ENCODE results near the gene SCOC. TPM values are rescaled to one million over a fixed set of nuclear protein-coding genes. Genes with fewer than 3 reads are reported as not detected.

Gene SCOC
- total RNA-seq = 13.6 TPM

DNA sequence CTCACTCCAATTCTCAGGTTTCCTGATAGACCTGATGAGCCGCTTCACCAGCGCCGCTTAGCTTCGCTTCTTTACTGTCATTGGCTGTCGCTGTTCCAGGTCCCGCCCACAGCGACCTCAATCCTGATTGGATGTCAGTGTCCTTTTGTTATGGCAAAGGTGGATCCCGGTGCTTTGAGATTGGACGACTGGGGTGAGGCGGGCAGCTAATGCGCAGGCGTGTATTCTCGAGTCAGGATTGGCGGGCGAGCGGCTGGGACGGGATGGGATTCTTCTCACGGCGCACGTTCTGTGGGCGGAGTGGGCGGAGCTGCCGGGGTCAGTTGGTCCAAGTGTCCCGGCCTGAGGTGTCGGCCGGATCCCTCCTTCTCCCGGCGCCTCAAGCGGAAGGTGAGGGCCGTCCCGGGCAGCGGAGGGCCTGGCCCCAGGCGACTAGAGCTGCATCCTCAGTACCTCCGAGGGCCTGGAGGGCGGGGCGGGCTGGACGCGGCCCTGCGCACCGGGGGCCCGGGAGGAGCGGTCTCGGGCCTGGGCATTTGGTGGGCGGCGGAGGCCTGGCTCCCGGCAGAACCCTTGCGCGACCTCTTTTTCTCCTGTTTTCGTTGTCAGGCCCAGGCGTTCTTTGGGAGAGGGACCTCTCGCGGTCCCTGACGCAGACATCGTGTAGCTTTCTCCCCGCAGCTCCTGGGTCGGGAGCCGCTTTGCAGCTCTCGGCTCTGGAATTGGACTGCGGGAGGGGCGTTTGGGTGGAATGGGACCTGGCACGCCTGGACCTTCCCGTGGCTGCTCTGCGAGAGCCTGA lies at the start of gene SCOC:
TSS of gene SCOC (plus strand) at position 319 of the 802 bp plus-strand sequence. CDS start 5,525 bp downstream, outside the sequence.
- Histone ChIP-seq H3K9ac (ENCODE audit: low read depth in 1 of 3, low read length in 3 of 3) (peak within 1 kb of the TSS; percentile 85 to 93 (median 88)), H3K4me3 (ENCODE audit: low read length in 3 of 3) (peak within 1 kb of the TSS; percentile 90), H3K4me1 (ENCODE audit: control insufficient read depth in 3 of 3, insufficient read depth in 3 of 3, low read length in 3 of 3) (peaks cover 12 to 21% (median 13%) of the 10 kb centered on the region in 3 donors), H3K9me3 (ENCODE audit: control insufficient read depth in 3 of 3, low read length in 3 of 3) (no peaks in the 10 kb centered on the region), H3K36me3 (ENCODE audit: control insufficient read depth in 3 of 3, insufficient read depth in 3 of 3, low read length in 3 of 3) (no peaks in the 10 kb centered on the region), H3K27ac (ENCODE audit: low read depth, low read length) (peak within 1 kb of the TSS; percentile 88), H3K27me3 (ENCODE audit: control insufficient read depth in 3 of 3, insufficient read depth in 3 of 3, low read length in 3 of 3) (no peaks in the 10 kb centered on the region)

DNA sequence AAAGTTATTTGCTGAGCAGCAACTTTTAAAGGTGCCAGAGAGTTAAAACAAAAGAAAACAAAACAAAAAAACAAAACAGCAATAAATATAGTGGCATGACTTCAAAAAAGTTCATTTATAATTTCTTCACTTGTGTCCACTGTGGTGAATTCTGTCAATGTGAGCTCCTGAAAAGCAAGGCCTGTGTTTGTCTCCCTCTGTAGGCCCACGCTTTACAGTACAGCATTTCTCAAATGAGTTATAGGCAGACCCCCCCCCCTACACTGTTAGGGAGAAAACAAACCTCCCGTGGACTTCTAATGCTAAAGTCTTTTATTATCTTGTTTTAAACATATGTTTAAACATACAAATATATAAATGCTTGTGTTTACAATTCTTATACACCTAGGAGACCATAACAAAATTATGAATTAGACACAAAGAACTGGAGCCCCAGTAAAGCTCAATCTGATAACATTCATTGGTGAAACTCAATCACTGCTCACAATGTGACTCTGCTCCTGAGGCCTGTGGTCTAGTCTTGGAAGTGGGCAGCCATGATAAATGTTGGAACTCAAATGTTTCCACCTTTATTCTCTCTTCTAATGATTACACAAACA lies 47.0 kb upstream of the SCOC start:
- no peaks in the 10 kb centered on the region for H3K4me1 ChIP-seq (ENCODE audit: control insufficient read depth in 3 of 3, insufficient read depth in 3 of 3, low read length in 3 of 3)

GRCh38 chr4:140330311-140330900 lies 43.0 kb upstream of the SCOC start:
- Histone ChIP-seq H3K36me3 (ENCODE audit: control insufficient read depth in 3 of 3, insufficient read depth in 3 of 3, low read length in 3 of 3) (no peaks in the 10 kb centered on the region), H3K9ac (ENCODE audit: low read depth in 1 of 3, low read length in 3 of 3) (no peak overlapping the region), H3K27me3 (ENCODE audit: control insufficient read depth in 3 of 3, insufficient read depth in 3 of 3, low read length in 3 of 3) (no peaks in the 10 kb centered on the region), H3K9me3 (ENCODE audit: control insufficient read depth in 3 of 3, low read length in 3 of 3) (no peaks in the 10 kb centered on the region), H3K4me3 (ENCODE audit: low read length in 3 of 3) (no peak overlapping the region), H3K27ac (ENCODE audit: low read depth, low read length) (no peak overlapping the region), H3K4me1 (ENCODE audit: control insufficient read depth in 3 of 3, insufficient read depth in 3 of 3, low read length in 3 of 3) (no peaks in the 10 kb centered on the region)

More for the DNA sequence above, 47.0 kb upstream of the SCOC start:
- no peaks in the 10 kb centered on the region for H3K36me3 ChIP-seq (ENCODE audit: control insufficient read depth in 3 of 3, insufficient read depth in 3 of 3, low read length in 3 of 3)
- H3K9ac ChIP-seq (ENCODE audit: low read depth in 1 of 3, low read length in 3 of 3) = no peak overlapping the region
- H3K9me3 ChIP-seq (ENCODE audit: control insufficient read depth in 3 of 3, low read length in 3 of 3) = no peaks in the 10 kb centered on the region
- no peak overlapping the region for H3K4me3 ChIP-seq (ENCODE audit: low read length in 3 of 3)
- no peak overlapping the region for H3K27ac ChIP-seq (ENCODE audit: low read depth, low read length)
- no peaks in the 10 kb centered on the region for H3K27me3 ChIP-seq (ENCODE audit: control insufficient read depth in 3 of 3, insufficient read depth in 3 of 3, low read length in 3 of 3)

- H3K4me1 ChIP-seq (ENCODE audit: control insufficient read depth in 3 of 3, insufficient read depth in 3 of 3, low read length in 3 of 3) = no peaks in the 10 kb centered on the region
- H3K9me3 ChIP-seq (ENCODE audit: control insufficient read depth in 3 of 3, low read length in 3 of 3) = no peaks in the 10 kb centered on the region
- H3K4me3 ChIP-seq (ENCODE audit: low read length in 3 of 3) = no peak overlapping the region
- no peaks in the 10 kb centered on the region for H3K36me3 ChIP-seq (ENCODE audit: control insufficient read depth in 3 of 3, insufficient read depth in 3 of 3, low read length in 3 of 3)
- H3K27me3 ChIP-seq (ENCODE audit: control insufficient read depth in 3 of 3, insufficient read depth in 3 of 3, low read length in 3 of 3) = no peaks in the 10 kb centered on the region
- no peak overlapping the region for H3K27ac ChIP-seq (ENCODE audit: low read depth, low read length)
- no peak overlapping the region for H3K9ac ChIP-seq (ENCODE audit: low read depth in 1 of 3, low read length in 3 of 3)
Observed at GRCh38 chr4:140331245-140331644, 42.2 kb upstream of the SCOC start.

DNA sequence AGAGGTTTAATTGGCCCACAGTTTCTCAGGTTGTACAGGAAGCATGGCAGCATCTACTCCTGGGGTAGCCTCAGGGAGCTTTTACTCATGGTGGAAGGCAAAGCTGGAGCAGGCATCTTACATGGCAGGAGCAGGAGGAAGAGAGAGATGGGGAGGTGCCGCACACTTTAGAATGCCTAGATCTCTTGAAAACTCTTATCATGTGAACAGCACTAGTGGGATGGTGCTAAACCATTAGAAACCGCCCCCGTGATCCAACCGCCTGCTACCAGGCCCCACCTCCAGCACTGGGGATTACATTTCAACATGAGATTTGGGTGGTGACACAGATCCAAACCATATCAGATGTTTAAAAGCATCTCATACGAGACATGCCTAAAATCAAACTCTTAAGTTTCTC lies 41.6 kb upstream of the SCOC start:
- no peaks in the 10 kb centered on the region for H3K27me3 ChIP-seq (ENCODE audit: control insufficient read depth in 3 of 3, insufficient read depth in 3 of 3, low read length in 3 of 3)
- H3K36me3 ChIP-seq (ENCODE audit: control insufficient read depth in 3 of 3, insufficient read depth in 3 of 3, low read length in 3 of 3) = no peaks in the 10 kb centered on the region
- no peak overlapping the region for H3K4me3 ChIP-seq (ENCODE audit: low read length in 3 of 3)
- H3K9ac ChIP-seq (ENCODE audit: low read depth in 1 of 3, low read length in 3 of 3) = no peak overlapping the region
- H3K27ac ChIP-seq (ENCODE audit: low read depth, low read length) = no peak overlapping the region
- no peaks in the 10 kb centered on the region for H3K4me1 ChIP-seq (ENCODE audit: control insufficient read depth in 3 of 3, insufficient read depth in 3 of 3, low read length in 3 of 3)
- H3K9me3 ChIP-seq (ENCODE audit: control insufficient read depth in 3 of 3, low read length in 3 of 3) = no peaks in the 10 kb centered on the region

- Histone ChIP-seq H3K9ac (ENCODE audit: low read depth in 1 of 3, low read length in 3 of 3) (no peak overlapping the region), H3K4me3 (ENCODE audit: low read length in 3 of 3) (no peak overlapping the region), H3K9me3 (ENCODE audit: control insufficient read depth in 3 of 3, low read length in 3 of 3) (no peaks in the 10 kb centered on the region), H3K27ac (ENCODE audit: low read depth, low read length) (no peak overlapping the region), H3K27me3 (ENCODE audit: control insufficient read depth in 3 of 3, insufficient read depth in 3 of 3, low read length in 3 of 3) (no peaks in the 10 kb centered on the region), H3K4me1 (ENCODE audit: control insufficient read depth in 3 of 3, insufficient read depth in 3 of 3, low read length in 3 of 3) (no peaks in the 10 kb centered on the region), H3K36me3 (ENCODE audit: control insufficient read depth in 3 of 3, insufficient read depth in 3 of 3, low read length in 3 of 3) (no peaks in the 10 kb centered on the region)
Observed at GRCh38 chr4:140332734-140333133, 40.7 kb upstream of the SCOC start.

- Histone ChIP-seq H3K9me3 (ENCODE audit: control insufficient read depth in 3 of 3, low read length in 3 of 3) (no peaks in the 10 kb centered on the region), H3K4me3 (ENCODE audit: low read length in 3 of 3) (no peak overlapping the region), H3K27me3 (ENCODE audit: control insufficient read depth in 3 of 3, insufficient read depth in 3 of 3, low read length in 3 of 3) (no peaks in the 10 kb centered on the region), H3K9ac (ENCODE audit: low read depth in 1 of 3, low read length in 3 of 3) (no peak overlapping the region), H3K36me3 (ENCODE audit: control insufficient read depth in 3 of 3, insufficient read depth in 3 of 3, low read length in 3 of 3) (no peaks in the 10 kb centered on the region), H3K27ac (ENCODE audit: low read depth, low read length) (no peak overlapping the region), H3K4me1 (ENCODE audit: control insufficient read depth in 3 of 3, insufficient read depth in 3 of 3, low read length in 3 of 3) (no peaks in the 10 kb centered on the region)
Observed at GRCh38 chr4:140333523-140333922, 39.9 kb upstream of the SCOC start.

GRCh38 chr4:140335076-140335475 lies 38.4 kb upstream of the SCOC start:
- no peaks in the 10 kb centered on the region for H3K36me3 ChIP-seq (ENCODE audit: control insufficient read depth in 3 of 3, insufficient read depth in 3 of 3, low read length in 3 of 3)
- H3K4me1 ChIP-seq (ENCODE audit: control insufficient read depth in 3 of 3, insufficient read depth in 3 of 3, low read length in 3 of 3) = no peaks in the 10 kb centered on the region
- H3K27me3 ChIP-seq (ENCODE audit: control insufficient read depth in 3 of 3, insufficient read depth in 3 of 3, low read length in 3 of 3) = no peaks in the 10 kb centered on the region
- no peak overlapping the region for H3K4me3 ChIP-seq (ENCODE audit: low read length in 3 of 3)
- H3K9me3 ChIP-seq (ENCODE audit: control insufficient read depth in 3 of 3, low read length in 3 of 3) = no peaks in the 10 kb centered on the region
- H3K9ac ChIP-seq (ENCODE audit: low read depth in 1 of 3, low read length in 3 of 3) = no peak overlapping the region
- H3K27ac ChIP-seq (ENCODE audit: low read depth, low read length) = no peak overlapping the region

DNA sequence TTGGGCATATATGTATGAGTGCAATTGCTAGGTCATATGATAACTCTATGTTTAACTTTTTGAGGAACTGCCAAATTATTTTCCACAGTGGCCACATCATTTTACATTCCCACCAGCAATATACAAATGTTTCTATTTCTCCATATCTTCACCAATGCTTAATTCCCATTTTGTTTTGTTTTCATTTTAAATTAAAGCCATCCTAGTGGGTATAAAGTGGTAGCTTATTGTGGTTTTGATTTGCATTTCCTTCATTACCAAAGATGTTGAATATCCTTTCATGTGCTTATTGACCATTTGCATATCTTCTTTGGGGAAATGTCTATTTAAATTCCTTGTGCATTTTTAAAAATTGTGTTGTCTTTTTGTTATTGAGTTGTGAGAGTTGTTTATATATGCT lies 36.7 kb upstream of the SCOC start:
- no peak overlapping the region for H3K9ac ChIP-seq (ENCODE audit: low read depth in 1 of 3, low read length in 3 of 3)
- no peaks in the 10 kb centered on the region for H3K36me3 ChIP-seq (ENCODE audit: control insufficient read depth in 3 of 3, insufficient read depth in 3 of 3, low read length in 3 of 3)
- H3K4me3 ChIP-seq (ENCODE audit: low read length in 3 of 3) = no peak overlapping the region
- H3K4me1 ChIP-seq (ENCODE audit: control insufficient read depth in 3 of 3, insufficient read depth in 3 of 3, low read length in 3 of 3) = no peaks in the 10 kb centered on the region
- no peaks in the 10 kb centered on the region for H3K27me3 ChIP-seq (ENCODE audit: control insufficient read depth in 3 of 3, insufficient read depth in 3 of 3, low read length in 3 of 3)
- H3K9me3 ChIP-seq (ENCODE audit: control insufficient read depth in 3 of 3, low read length in 3 of 3) = no peaks in the 10 kb centered on the region
- no peak overlapping the region for H3K27ac ChIP-seq (ENCODE audit: low read depth, low read length)

- Histone ChIP-seq H3K4me1 (ENCODE audit: control insufficient read depth in 3 of 3, insufficient read depth in 3 of 3, low read length in 3 of 3) (no peaks in the 10 kb centered on the region), H3K27me3 (ENCODE audit: control insufficient read depth in 3 of 3, insufficient read depth in 3 of 3, low read length in 3 of 3) (no peaks in the 10 kb centered on the region), H3K9me3 (ENCODE audit: control insufficient read depth in 3 of 3, low read length in 3 of 3) (no peaks in the 10 kb centered on the region), H3K27ac (ENCODE audit: low read depth, low read length) (no peak overlapping the region), H3K36me3 (ENCODE audit: control insufficient read depth in 3 of 3, insufficient read depth in 3 of 3, low read length in 3 of 3) (no peaks in the 10 kb centered on the region), H3K4me3 (ENCODE audit: low read length in 3 of 3) (no peak overlapping the region), H3K9ac (ENCODE audit: low read depth in 1 of 3, low read length in 3 of 3) (no peak overlapping the region)
Observed at GRCh38 chr4:140342620-140343019, 30.8 kb upstream of the SCOC start.

Measured in skeletal muscle tissue (tissue), 4 donors.